GM18519 (cell line): ENCODE results near the gene C10orf62.

Source experiments
- ATAC-seq: cut with Tn5 transposase; IDR thresholded peaks from one replicate; pipeline ENCODE4 v1.9.1; 2021; ENCODE audit warnings: mild to moderate bottlenecking, moderate library complexity; ENCODE audit not compliant: unreplicated experiment, low FRiP score

The C10orf62 gene

GRCh38 chr10:97584060-97584797, 5.3 kb upstream of the C10orf62 start, which contains the start of gene HOGA1:
Gene HOGA1 (plus strand): TSS chr10:97584389. CDS start chr10:97584704, 315 bp downstream.
- ATAC-seq, result no peak

- no peak for ATAC-seq
These were observed 4.6 kb upstream of the C10orf62 start for GRCh38 chr10:97584798-97585438.

GRCh38 chr10:97585439-97585811, 4.1 kb upstream of the C10orf62 start:
- no peak for ATAC-seq

- no peak for ATAC-seq
These were observed 2.3 kb upstream of the C10orf62 start for GRCh38 chr10:97587183-97587582.

- ATAC-seq, result no peak
These were observed 694 bp downstream of the C10orf62 start for GRCh38 chr10:97590082-97590747.

- no peak for ATAC-seq
These were observed 1.4 kb downstream of the C10orf62 start for GRCh38 chr10:97590748-97591495.

GRCh38 chr10:97593421-97593820, 3.9 kb downstream of the C10orf62 start:
- no peak for ATAC-seq

- no peak for ATAC-seq
These were observed 6.9 kb downstream of the C10orf62 start for GRCh38 chr10:97596101-97597082.

- ATAC-seq, result no peak
These were observed 8.3 kb downstream of the C10orf62 start for GRCh38 chr10:97597778-97598177.

- no peak for ATAC-seq
These were observed 9.1 kb downstream of the C10orf62 start for GRCh38 chr10:97598407-97599271.

- no peak for ATAC-seq
These were observed 9.7 kb downstream of the C10orf62 start for GRCh38 chr10:97599272-97599619.

- no peak for ATAC-seq
These were observed 11.1 kb downstream of the C10orf62 start for GRCh38 chr10:97600616-97601015.

GRCh38 chr10:97601268-97602215, 12.0 kb downstream of the C10orf62 start:
- ATAC-seq, result no peak

GRCh38 chr10:97607095-97607636, 17.6 kb downstream of the C10orf62 start:
- ATAC-seq, result no peak

- ATAC-seq, result no peak
These were observed 19.6 kb downstream of the C10orf62 start for GRCh38 chr10:97608991-97609561.

- ATAC-seq, result no peak
These were observed 22.0 kb downstream of the C10orf62 start for GRCh38 chr10:97611473-97611872.

GRCh38 chr10:97612386-97612785, 22.9 kb downstream of the C10orf62 start:
- ATAC-seq, result no peak
